Endothelial cell of umbilical vein (primary cell): ENCODE results near the gene NOL6. TPM values are rescaled to one million over a fixed set of nuclear protein-coding genes. Genes with fewer than 3 reads are reported as not detected.

ENCODE experiments used
- BruUV-seq: library from RNA; stranded (reverse); fragments of 400-500 nt; replicated peaks from 2 replicates; lab custom pipeline; 2021; lab: Mats Ljungman, UMichigan
- CTCF ChIA-PET: fragments of 300-600, 350-600 bp; sonication (Branson Sonifier 250); formaldehyde crosslinking; loops from one replicate; lab custom pipeline; 2021; ENCODE audit warnings: antibody characterized with exemption, inconsistent platforms; lab: Charles Lee
- POLR2A ChIA-PET: fragments of 300-600, 350-600 bp; sonication (Branson Sonifier 250); formaldehyde crosslinking; loops from one replicate; lab custom pipeline; 2021; ENCODE audit warnings: antibody characterized with exemption, inconsistent platforms; lab: Charles Lee
- DNase-seq: peaks from one replicate; pipeline ENCODE4 v3.0.0-alpha.2; 2011; ENCODE audit warnings: low read depth, low spot score
- FAIRE-seq: peaks from 2 replicates; lab custom pipeline; 2011; peaks lifted over from hg19 to GRCh38; lab: Jason Lieb, UNC
- H2AFZ ChIP-seq: 2 replicates; pipeline ENCODE4 v1.6.0; 2012; ENCODE audit warnings: low read depth, low read length, control low read depth, inconsistent platforms
- H3K27ac ChIP-seq: 2 replicates; pipeline ENCODE4 v1.5.1; 2011; ENCODE audit warnings: low read depth, mild to moderate bottlenecking, control low read depth, low read length, moderate library complexity; ENCODE audit not compliant: insufficient read depth
- H3K27me3 ChIP-seq, 2 experiments: 2 replicates each; pipeline versions ENCODE4 v1.6.0 to v1.6.1; 2011; ENCODE audit warnings: low read length in 2 of 2, mixed read lengths in 1 of 2; ENCODE audit not compliant: control insufficient read depth in 2 of 2, insufficient read depth in 2 of 2
- H3K36me3 ChIP-seq, 2 experiments: 2 replicates in 1 of 2; 3 replicates in 1 of 2; pipeline ENCODE4 v1.5.1; 2011; ENCODE audit warnings: low read length in 2 of 2, mild to moderate bottlenecking in 1 of 2, moderate library complexity in 1 of 2; ENCODE audit not compliant: control insufficient read depth in 2 of 2, insufficient read depth in 2 of 2; ENCODE audit errors: extremely low read depth in 1 of 2
- H3K4me1 ChIP-seq: 3 replicates; pipeline ENCODE4 v1.5.1; 2011; ENCODE audit warnings: mild to moderate bottlenecking, low read length; ENCODE audit not compliant: control insufficient read depth, insufficient read depth; ENCODE audit errors: extremely low read depth
- H3K4me2 ChIP-seq: 2 replicates; pipeline ENCODE4 v1.6.1; 2011; ENCODE audit warnings: low read length, control low read depth, mixed read lengths; ENCODE audit not compliant: insufficient read depth
- H3K4me3 ChIP-seq, 3 experiments: fragments of 200-600 bp in 1 of 3; sonication (generic), shearing (Covaris generic) in 1 of 3; replicated peaks in 1 of 3; 2 replicates each; pipeline ENCODE4 v1.5.1; 2011 to 2016; ENCODE audit warnings: control low read depth in 3 of 3, low read length in 3 of 3, mild to moderate bottlenecking in 2 of 3, inconsistent platforms in 1 of 3, low read depth in 1 of 3, moderate library complexity in 1 of 3; ENCODE audit not compliant: insufficient read depth in 1 of 3
- H3K79me2 ChIP-seq: 2 replicates; pipeline ENCODE4 v1.6.0; 2012; ENCODE audit warnings: low read length, inconsistent platforms; ENCODE audit not compliant: control insufficient read depth, insufficient read depth
- H3K9ac ChIP-seq: replicated peaks from 2 replicates; pipeline ENCODE3; 2011; ENCODE audit warnings: low read length, control low read depth; ENCODE audit not compliant: insufficient read depth; ENCODE audit errors: extremely low read depth
- H3K9me1 ChIP-seq: replicated peaks from 3 replicates; pipeline ENCODE4 v1.6.0; 2011; ENCODE audit warnings: mild to moderate bottlenecking, low read length; ENCODE audit not compliant: control insufficient read depth, insufficient read depth; ENCODE audit errors: extremely low read depth
- H3K9me3 ChIP-seq: replicated peaks from 2 replicates; pipeline ENCODE4 v1.5.1; 2012; ENCODE audit warnings: low read length, inconsistent platforms; ENCODE audit not compliant: control insufficient read depth, insufficient read depth
- H4K20me1 ChIP-seq: replicated peaks from 2 replicates; pipeline ENCODE3; 2011; ENCODE audit warnings: mild to moderate bottlenecking, low read length; ENCODE audit not compliant: control insufficient read depth, insufficient read depth; ENCODE audit errors: extremely low read depth
- EZH2 ChIP-seq: IDR thresholded peaks from 2 replicates; pipeline ENCODE4 v1.6.1; 2012; ENCODE audit warnings: borderline replicate concordance, low read depth, mild to moderate bottlenecking, moderate library complexity, low read length, inconsistent platforms; ENCODE audit not compliant: severe bottlenecking
- FOS ChIP-seq: IDR thresholded peaks from 2 replicates; pipeline ENCODE4 v1.6.1; 2011; ENCODE audit warnings: mild to moderate bottlenecking, low read length, moderate library complexity, borderline replicate concordance; ENCODE audit not compliant: insufficient read depth
- GATA2 ChIP-seq: IDR thresholded peaks from 2 replicates; pipeline ENCODE4 v1.7.0; 2011; ENCODE audit warnings: low read depth, mild to moderate bottlenecking, moderate library complexity, mixed read lengths, low read length; ENCODE audit not compliant: insufficient read length, insufficient read depth
- JUN ChIP-seq: IDR thresholded peaks from 2 replicates; pipeline ENCODE4 v1.6.1; 2011; ENCODE audit warnings: borderline replicate concordance, low read depth; ENCODE audit not compliant: insufficient read length, insufficient read depth
- MYC ChIP-seq: IDR thresholded peaks from one replicate; pipeline ENCODE4 v1.6.1; 2011; ENCODE audit warnings: mild to moderate bottlenecking, low read depth, low read length
- POLR2A ChIP-seq: IDR thresholded peaks from 2 replicates; pipeline ENCODE4 v1.6.1; 2012; ENCODE audit warnings: low read depth, mild to moderate bottlenecking, control low read depth, low read length
- POLR2AphosphoS5 ChIP-seq: IDR thresholded peaks from 2 replicates; pipeline ENCODE4 v1.6.1; 2012; ENCODE audit warnings: low read depth, mild to moderate bottlenecking, control low read depth, low read length, moderate library complexity; ENCODE audit not compliant: insufficient read depth
- dilution Hi-C: fragments of 300-500 bp; cut with MboI; formaldehyde crosslinking; loops from one replicate; pipeline ENCODE4 v1.15.0; 2019; ENCODE audit warnings: low sequenced_read_pairs; ENCODE audit not compliant: extremely low pct_ligation_motif_present
- intact Hi-C: fragments of 100-400 bp; cut with micrococcal nuclease; formaldehyde crosslinking; loops from one replicate; pipeline ENCODE4 v1.10.0; 2022
- polyA plus RNA-seq, 4 experiments: library from polyadenylated mRNA; depleted of rRNA in 3 of 4; stranded (reverse) in 3 of 4; unstranded in 1 of 4; fragments of >200 nt; gene quantifications; 2 replicates each; pipeline versions ENCODE4 v1.2.1 to v1.2.3, GENCODE V29; 2011 to 2012; ENCODE audit warnings: missing spikeins in 1 of 4
- total RNA-seq: library from RNA; stranded (reverse); gene quantifications from 2 replicates; pipeline ENCODE4 v1.2.3, GENCODE V29; 2021
- TF ChIP-seq, protein P1 (sequence below): IDR thresholded peaks from 2 replicates; pipeline ENCODE4 v1.6.1; 2011; ENCODE audit not compliant: insufficient read depth, insufficient read length
- TF ChIP-seq, protein P2 (sequence below), 2 donors: IDR thresholded peaks; 1 replicate in 1 of 2; 2 replicates in 1 of 2; pipeline ENCODE4 v1.5.1; 2011; ENCODE audit warnings: low read length in 2 of 2, mild to moderate bottlenecking in 2 of 2, moderate library complexity in 2 of 2, control low read depth in 1 of 2, inconsistent platforms in 1 of 2, low read depth in 1 of 2; ENCODE audit not compliant: insufficient read depth in 1 of 2; ENCODE audit errors: extremely low read depth in 1 of 2

NOL6 gene
- total and polyA plus RNA-seq, 2 donors (not counting 3 experiments of a cell fraction or from before 2014, with no cell fraction given): 35.7 to 45.1 TPM

DNA sequence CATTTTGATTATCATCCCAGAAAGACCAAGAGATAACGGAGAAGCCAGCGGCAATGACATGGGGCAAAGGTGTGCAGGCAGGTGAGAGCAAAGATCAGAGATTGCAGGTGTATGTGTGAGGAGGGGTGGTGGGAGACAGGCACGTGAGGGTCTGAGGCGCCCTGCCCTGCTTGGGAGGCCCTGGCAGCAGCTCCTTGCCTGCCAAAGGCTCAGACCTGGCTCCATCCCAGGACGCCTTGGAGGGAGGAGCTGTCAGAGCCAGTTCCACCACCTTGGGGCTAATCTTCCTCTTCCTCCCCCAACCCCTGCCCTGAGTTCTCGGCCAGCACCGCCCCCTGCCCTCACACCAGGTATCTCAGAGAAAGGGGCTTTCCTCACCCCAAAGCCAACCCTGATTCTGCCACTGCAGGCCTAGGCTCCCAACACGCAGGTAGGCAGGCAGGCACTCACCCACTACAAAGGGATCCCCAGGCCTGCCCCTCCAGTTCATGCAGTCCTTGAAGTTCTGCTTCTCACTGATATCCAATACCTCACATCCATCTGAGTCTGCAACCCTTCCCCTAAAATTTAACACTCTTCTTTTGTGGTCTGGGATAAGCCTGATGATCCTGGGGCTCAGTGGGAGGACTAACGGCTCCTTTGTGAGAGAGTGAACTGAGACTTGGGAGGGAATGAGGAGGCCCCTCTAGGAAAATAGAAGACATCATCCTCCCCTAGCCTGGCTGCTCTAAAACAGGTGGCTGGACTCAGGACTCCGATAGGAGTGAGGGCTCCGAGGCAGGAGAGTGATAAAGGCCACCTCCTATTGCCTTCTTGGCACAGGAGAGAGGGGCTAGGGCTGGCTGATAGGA lies 28.1 kb downstream of the NOL6 start:
- intact Hi-C loops: no loop called here
- Histone ChIP-seq H3K4me1 (peaks cover 3% of the 10 kb centered on the region), H3K4me3 (no peak overlapping the region), H2AFZ (no peak overlapping the region), H3K27ac (no peak overlapping the region), H3K9me1 (no peaks in the 10 kb centered on the region), H3K27me3 (peaks cover 0 to 2% of the 10 kb centered on the region in 2 experiments), H4K20me1 (no peaks in the 10 kb centered on the region), H3K9me3 (no peaks in the 10 kb centered on the region), H3K4me2 (no peak overlapping the region), H3K79me2 (no peaks in the 10 kb centered on the region), H3K9ac (no peak overlapping the region), H3K36me3 (no peaks in the 10 kb centered on the region)
- TF ChIP-seq MYC (no peak), POLR2A (no peak), FOS (no peak), JUN (no peak), POLR2AphosphoS5 (no peak), EZH2 (no peak), GATA2 (no peak)
- TF ChIP-seq, protein P1, sequence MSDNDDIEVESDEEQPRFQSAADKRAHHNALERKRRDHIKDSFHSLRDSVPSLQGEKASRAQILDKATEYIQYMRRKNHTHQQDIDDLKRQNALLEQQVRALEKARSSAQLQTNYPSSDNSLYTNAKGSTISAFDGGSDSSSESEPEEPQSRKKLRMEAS: no peak
- TF ChIP-seq, protein P2, sequence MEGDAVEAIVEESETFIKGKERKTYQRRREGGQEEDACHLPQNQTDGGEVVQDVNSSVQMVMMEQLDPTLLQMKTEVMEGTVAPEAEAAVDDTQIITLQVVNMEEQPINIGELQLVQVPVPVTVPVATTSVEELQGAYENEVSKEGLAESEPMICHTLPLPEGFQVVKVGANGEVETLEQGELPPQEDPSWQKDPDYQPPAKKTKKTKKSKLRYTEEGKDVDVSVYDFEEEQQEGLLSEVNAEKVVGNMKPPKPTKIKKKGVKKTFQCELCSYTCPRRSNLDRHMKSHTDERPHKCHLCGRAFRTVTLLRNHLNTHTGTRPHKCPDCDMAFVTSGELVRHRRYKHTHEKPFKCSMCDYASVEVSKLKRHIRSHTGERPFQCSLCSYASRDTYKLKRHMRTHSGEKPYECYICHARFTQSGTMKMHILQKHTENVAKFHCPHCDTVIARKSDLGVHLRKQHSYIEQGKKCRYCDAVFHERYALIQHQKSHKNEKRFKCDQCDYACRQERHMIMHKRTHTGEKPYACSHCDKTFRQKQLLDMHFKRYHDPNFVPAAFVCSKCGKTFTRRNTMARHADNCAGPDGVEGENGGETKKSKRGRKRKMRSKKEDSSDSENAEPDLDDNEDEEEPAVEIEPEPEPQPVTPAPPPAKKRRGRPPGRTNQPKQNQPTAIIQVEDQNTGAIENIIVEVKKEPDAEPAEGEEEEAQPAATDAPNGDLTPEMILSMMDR (IDR thresholded peaks at IDR 0.05; ENCODE audit: extremely low read depth in 1 of 2, insufficient read depth in 1 of 2, low read depth in 1 of 2, low read length in 2 of 2): no peak
- dilution Hi-C loops: no loop called here
- no peak for DNase-seq
- no TSS peak for BruUV-seq
- CTCF ChIA-PET: no interaction called here
- FAIRE-seq: no peak
- POLR2A ChIA-PET: no interaction called here
